Hematopoietic multipotent progenitor cell treated with erythropoietin and hydrocortisone succinate and interleukin-3 and kit ligand, for 4 days (in vitro differentiated cells): ENCODE results near the gene DHRS1.

ENCODE experiments used
- DNase-seq: peaks from one replicate; pipeline ENCODE4 v3.0.0-alpha.2; 2015

Gene DHRS1

GRCh38 chr14:24308342-24309124, 9.0 kb upstream of the DHRS1 start:
- DNase-seq = no peak

- peak; percentile 83 for DNase-seq
Observed at GRCh38 chr14:24307575-24308341, 8.2 kb upstream of the DHRS1 start, which contains the start of gene CIDEB. CIDEB (minus strand) TSS chr14:24307977; CDS start chr14:24307858, 119 bp downstream.

GRCh38 chr14:24307156-24307574, 7.6 kb upstream of the DHRS1 start:
- no peak for DNase-seq

- DNase-seq = no peak
Observed at GRCh38 chr14:24304019-24304387, 4.4 kb upstream of the DHRS1 start.

- DNase-seq = no peak
Observed at GRCh38 chr14:24300326-24300980, 873 bp upstream of the DHRS1 start.

- DNase-seq = peak; percentile 32
Observed at GRCh38 chr14:24298892-24299254, 707 bp downstream of the DHRS1 start.

- peak; percentile 66 for DNase-seq
Observed at GRCh38 chr14:24297190-24297964, 2.2 kb downstream of the DHRS1 start.

GRCh38 chr14:24296341-24297157, 3.0 kb downstream of the DHRS1 start:
- peak; percentile 89 for DNase-seq

- no peak for DNase-seq
Observed at GRCh38 chr14:24293525-24293924, 6.1 kb downstream of the DHRS1 start.

- DNase-seq = no peak
Observed at GRCh38 chr14:24292118-24292807, 7.3 kb downstream of the DHRS1 start.

- DNase-seq = no peak
Observed at GRCh38 chr14:24291446-24292117, 8.0 kb downstream of the DHRS1 start.

GRCh38 chr14:24290746-24291145, 8.8 kb downstream of the DHRS1 start:
- no peak for DNase-seq

- peak; percentile 25 for DNase-seq
Observed at GRCh38 chr14:24289649-24290280, 9.8 kb downstream of the DHRS1 start.

- DNase-seq = no peak
Observed at GRCh38 chr14:24286996-24287395, 12.6 kb downstream of the DHRS1 start.

- no peak for DNase-seq
Observed at GRCh38 chr14:24285351-24285750, 14.2 kb downstream of the DHRS1 start.

- no peak for DNase-seq
Observed at GRCh38 chr14:24284501-24285035, 15.0 kb downstream of the DHRS1 start.

GRCh38 chr14:24283796-24284460, 15.7 kb downstream of the DHRS1 start:
- DNase-seq = no peak

GRCh38 chr14:24282736-24283135, 16.8 kb downstream of the DHRS1 start:
- no peak for DNase-seq

- DNase-seq = no peak
Observed at GRCh38 chr14:24281636-24282035, 17.9 kb downstream of the DHRS1 start.
